ENCODE data around the gene MAPK4.
"Not testable (repeated sequence)": the region's sequence is repeated elsewhere in the genome, so short reads cannot be mapped to it uniquely, and the experiment has no call there.

Gene MAPK4

GRCh38 chr18:50754297-50754696 lies 194.4 kb downstream of the MAPK4 start:
- no peak for DNase-seq (ENCODE audit: low read depth)

- DNase-seq (ENCODE audit: low read depth), result no peak
Measured at GRCh38 chr18:50757358-50757757, 197.5 kb downstream of the MAPK4 start.

GRCh38 chr18:50769463-50769862 lies 209.6 kb downstream of the MAPK4 start:
- DNase-seq (ENCODE audit: low read depth), result no peak

GRCh38 chr18:50775207-50775606 lies 215.3 kb downstream of the MAPK4 start:
- no peak for DNase-seq (ENCODE audit: low read depth)

GRCh38 chr18:50775726-50776125 lies 215.8 kb downstream of the MAPK4 start:
- no peak for DNase-seq (ENCODE audit: low read depth)

GRCh38 chr18:50776383-50776782 lies 216.5 kb downstream of the MAPK4 start:
- DNase-seq (ENCODE audit: low read depth), result no peak

- not testable (repeated sequence) for DNase-seq (ENCODE audit: low read depth)
Measured at GRCh38 chr18:50779021-50779420, 219.1 kb downstream of the MAPK4 start.
